GM18517 (cell line): Measurements from ENCODE around the gene MAP3K9.

ENCODE experiments used
- ATAC-seq: cut with Tn5 transposase; IDR thresholded peaks from one replicate; pipeline ENCODE4 v1.9.1; 2021; ENCODE audit warnings: mild to moderate bottlenecking, moderate library complexity; ENCODE audit not compliant: unreplicated experiment

MAP3K9 gene

DNA sequence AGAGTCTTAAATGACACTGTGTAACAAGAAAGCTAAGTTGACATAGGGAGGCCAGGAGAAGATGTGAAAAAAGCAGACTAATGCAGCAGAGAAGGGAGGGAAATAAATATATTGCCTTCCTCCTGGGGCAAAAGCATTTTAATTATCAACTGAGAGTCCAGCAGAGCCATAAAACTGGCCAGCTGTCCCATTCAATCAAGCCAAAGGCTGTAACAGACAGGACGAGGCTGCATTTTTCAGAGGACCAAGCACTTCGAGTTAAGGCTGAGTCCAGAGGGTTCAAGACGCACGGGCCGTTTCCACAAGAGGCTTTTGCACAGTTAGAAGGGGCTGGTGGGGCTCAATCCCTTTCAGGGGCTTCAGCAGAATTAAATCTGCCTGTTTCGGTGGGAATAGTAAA lies 20.4 kb downstream of the MAP3K9 start:
- no peak for ATAC-seq

DNA sequence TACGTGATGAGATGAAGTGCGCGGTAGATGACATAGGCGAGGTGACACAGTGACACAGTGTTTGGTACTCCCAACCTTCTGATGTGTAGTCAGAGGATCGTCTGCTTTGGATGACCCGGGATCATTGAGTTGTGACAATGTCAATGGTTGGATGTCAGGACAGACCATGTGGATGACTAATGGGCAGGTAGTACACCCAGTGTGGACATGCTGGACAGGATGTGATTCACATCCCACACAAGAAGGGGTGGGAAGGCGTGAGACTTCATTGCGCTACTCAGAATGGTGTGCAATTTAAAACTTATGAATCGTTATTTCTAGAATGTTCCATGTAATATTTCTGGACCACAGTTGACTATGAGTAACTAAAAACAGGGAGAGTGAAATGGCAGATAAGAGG lies 23.8 kb downstream of the MAP3K9 start:
- ATAC-seq: no peak

DNA sequence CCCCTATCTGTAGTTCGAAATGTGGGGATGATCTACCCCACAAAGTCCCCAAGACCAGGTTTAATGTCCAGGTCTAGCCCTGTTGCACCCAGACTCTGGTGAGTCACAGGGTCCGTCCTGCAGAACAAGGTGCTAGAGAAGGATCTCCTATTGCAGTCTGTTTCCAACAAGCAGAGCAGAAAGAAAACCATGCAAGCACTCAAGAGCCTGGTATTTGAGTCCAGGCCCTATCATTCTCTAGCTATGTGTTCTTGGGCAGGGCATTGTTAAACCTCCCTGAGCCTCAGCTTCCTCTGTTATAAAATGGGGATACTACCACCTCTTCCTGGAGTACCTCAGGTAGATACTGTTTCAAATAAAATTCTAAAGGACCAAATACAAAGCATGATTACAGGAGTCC lies 24.4 kb downstream of the MAP3K9 start:
- ATAC-seq: no peak

DNA sequence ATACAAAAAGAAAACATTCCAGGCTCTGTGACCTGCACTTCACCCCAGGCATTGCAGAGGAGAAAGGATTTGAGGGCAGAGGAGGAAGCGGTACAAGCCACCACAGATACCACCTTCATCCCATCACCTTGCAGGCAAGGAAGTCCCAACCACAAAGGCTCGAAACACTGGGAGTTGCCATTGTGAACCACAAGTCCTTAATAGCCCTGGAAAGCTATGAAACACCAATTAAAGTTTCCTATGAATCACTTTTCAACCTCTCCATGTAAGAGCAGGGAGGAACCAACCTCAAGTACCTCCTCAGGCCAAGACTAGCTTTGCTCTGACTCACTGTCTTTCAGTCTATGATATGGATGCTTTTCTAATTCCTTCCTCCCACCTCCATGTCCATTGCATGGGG lies 27.0 kb downstream of the MAP3K9 start:
- no peak for ATAC-seq

DNA sequence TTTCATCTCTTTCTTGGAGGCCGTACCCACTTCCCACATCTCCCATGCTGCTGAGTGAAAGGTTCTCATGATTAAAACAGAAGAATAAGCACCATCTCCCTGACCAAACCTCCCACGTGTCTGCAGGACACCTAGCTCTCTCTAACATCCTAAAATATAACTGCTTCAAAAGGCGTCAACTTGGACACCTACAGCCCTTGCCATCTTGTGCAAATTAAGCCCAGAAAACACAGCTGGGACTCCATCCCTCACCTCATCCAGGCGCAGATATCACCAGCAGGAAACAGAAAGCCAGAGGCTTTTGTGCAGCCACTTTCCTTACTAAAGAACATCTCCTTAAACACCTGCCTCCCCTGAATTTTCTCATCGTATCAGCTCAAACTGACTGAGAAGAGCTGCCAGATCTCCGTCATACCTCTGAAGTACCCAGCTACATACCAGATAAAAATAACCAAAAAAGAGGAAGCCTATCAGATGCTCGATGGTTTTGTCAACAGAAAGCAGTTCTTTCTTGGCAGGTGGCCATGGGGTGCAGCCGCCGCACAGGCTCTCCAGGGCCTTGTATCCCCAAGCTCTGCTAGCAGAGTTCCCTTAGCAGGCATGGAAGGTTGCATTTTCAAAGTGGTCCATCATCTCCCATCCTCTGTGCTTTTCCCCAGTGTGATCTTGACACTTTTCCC lies 28.8 kb downstream of the MAP3K9 start:
- no peak for ATAC-seq

DNA sequence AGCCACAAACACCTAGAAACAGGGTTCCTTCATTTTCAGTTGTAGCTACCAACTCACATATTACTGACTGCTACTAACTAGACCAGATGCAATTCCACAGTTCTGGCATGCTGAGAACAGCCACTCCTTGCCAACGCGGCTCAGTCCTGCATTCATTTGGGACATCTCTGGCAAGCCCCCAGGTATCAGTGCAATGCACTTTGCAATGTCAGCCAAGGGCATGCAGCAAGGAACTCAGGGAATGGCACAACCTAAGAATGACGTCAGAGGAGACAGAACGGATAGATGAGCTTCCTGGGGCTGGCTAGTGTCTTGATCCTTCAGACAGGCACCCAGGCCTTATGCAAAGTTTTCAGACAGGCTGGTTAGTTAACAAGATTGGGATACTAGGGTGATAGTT lies 29.6 kb downstream of the MAP3K9 start:
- ATAC-seq: no peak

DNA sequence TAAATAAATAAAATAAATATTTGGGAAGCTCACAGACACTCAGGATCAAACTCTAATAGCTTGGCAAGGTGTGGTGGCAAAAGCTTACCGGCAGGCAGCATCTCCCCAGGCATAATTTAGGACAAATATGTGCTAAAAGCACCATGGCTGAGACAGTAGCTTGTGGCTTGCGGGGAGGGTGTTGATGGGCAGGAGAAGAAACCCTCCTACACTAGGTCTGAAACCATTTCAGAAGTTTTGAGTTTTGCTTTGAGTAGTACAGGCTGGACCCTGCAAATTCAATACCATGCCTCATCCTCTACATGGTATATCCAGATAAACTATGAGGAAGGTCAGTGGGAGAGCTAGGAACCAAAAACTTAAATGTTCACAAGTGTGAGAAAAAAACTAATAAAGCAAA lies 33.1 kb downstream of the MAP3K9 start:
- peak; percentile 62 for ATAC-seq

DNA sequence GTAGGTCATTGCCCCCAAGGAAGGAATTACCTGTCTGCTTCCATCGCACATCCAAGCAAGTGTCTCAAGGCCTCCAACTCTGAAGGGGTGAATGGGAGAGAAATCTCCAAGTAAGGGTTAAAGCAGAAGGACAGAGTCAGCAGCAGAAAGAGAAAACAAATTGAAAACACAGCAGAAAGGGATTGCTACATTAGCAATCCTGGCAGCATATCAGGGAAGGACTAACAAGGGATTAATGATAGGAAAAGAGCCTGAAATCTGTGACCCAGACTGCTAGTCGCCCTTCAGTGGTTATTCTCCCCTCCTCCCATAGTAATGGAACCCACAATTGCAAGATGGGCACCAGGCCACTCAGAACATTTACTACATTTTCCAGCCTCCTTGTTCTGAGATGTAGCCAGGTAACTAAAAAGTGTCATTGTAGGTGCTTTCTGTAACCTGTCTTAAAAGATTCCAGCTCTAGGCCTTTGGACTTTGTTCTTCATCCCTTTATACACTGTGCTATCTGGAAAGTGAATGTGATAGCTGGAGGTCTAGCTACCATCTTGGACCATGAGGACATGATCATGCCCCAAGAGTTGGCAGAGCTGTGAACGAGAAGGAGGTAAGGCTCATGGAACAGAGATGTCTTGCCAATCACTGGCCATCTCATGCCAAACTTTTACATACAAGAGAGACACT lies 36.0 kb downstream of the MAP3K9 start:
- ATAC-seq: no peak

DNA sequence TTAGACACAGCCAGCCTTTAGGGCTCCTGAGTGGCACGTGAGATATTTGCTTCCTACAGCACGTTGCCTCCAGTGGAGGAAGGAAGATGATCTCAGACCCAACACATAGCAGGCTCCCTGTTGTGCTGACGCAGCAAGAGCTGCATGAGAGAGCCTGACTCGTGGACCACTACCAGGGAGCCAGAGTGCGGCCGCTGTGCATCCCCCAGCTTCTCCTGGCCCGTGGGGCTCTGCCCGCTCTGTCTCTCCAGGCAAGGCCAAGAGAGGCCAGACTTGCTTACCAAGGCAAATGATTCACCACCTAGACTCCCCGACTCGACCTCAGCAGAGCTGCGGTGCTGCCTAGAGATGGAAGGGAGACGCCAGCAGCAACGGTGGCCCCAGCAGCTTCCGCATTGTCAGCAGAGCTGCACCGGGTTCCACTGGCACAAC lies 37.5 kb downstream of the MAP3K9 start:
- no peak for ATAC-seq

DNA sequence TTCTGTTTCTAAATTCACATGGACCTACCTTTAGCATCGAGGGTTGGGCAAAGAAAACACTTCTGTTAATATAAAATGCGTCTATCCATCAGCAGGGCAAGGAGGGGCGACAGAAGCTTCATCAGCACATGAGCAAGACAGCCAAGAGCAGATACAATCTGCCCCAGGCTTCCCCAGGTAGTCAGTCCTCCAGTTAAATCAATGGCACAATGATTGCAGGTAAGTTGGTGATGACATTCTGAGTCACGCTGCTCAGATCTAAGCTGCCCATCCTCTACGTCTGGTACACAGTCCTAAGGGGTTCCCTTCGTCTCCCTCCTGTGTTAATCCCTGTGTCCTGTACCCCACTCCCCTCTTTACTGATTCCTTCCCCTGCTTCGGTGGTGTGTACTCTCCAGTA lies 38.8 kb downstream of the MAP3K9 start:
- no peak for ATAC-seq

DNA sequence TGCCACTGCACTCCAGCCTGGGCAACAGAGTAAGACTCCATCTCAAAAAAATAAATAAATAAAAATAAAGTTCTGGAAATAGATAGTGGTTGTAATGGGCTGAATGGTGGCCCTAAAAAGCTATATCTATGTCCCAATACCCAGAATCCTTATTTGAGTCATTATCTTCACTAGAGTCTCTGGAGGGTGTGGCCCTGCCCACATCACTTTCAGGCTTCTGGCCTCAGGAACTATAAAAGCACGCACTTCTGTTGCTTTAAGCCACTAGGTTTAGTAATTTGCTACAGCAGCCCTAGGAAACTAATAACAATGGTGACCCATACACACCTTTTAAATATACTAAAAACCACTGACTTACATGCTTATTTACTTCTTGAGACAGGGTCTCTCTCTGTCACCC lies 49.9 kb downstream of the MAP3K9 start:
- ATAC-seq: no peak

DNA sequence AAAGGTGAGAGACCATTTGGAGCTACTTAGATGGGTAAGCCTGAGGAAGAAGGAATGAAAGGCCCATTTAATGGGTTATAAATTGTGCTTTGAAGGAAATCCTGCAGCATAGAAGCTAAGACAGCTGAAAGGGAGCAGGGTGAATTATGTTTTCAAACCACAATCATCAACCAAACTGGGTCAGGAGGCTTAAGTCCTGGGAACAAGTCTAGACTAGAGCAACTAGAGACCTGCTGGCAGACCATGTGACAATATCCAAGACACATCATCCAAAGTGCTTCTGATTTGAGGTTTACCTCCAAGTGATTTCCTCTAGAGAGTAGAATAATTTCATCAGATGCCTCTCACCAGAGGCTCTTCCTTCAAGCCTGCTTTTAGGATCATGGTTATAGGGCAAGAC lies 53.7 kb downstream of the MAP3K9 start:
- no peak for ATAC-seq

DNA sequence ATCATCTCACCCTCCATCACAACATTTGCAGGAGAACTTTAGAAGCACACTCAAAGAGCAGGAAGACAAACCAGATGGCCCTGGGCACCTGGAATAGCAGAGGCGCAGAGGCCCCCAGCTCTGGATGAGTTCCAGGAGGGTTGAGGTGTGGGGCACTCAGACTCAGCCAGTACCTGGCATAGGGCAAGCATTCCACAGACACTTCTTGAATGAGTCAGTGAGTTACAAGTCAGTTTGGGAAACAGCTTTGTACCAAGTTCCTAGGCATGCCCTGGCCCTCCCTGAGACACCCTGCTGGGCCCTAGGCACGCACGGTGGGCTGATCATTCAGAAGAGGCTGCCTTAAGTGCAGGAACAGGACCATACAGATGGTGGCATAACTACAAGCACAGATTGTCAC lies 54.3 kb downstream of the MAP3K9 start:
- ATAC-seq: no peak

DNA sequence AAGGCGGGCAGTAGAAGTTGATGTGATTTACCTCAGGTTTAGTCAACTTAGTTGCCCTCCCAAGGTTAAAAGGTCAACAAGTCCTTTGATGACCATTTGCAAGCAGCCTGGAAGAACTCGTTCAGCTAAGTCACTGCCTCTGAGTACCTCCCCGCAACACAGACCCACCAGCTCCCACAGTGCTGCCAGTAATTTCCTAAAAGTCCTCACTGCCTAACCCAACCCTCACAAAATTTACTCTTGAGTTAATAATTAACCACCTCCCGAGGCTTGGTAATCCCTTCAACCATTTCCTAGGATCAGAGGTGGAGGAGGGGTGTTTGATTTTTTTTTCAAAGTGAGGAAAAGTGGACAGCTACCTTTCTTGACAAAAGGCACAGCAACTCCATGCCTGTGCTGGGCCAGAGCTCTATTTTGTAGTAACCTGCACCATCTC lies 55.8 kb downstream of the MAP3K9 start:
- ATAC-seq: no peak

DNA sequence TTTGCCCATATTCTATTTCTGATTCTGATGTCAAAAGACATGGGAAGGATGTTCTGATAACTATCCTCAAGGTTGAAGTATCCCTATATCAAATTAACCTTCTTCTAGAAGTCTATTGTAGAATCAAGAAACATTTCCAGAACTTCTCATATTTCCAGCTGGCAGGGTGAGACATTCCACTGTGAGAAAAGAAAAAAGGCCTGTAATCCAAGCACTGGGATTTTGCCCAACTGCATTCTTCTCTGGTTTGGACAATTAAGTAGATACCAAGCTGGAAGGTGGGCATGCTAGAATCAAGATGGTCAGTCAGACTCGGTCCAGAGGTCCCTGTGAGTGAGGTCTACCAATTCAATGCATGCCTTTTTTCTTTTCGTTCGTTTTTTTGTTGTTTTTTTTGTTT lies 60.9 kb downstream of the MAP3K9 start:
- no peak for ATAC-seq

DNA sequence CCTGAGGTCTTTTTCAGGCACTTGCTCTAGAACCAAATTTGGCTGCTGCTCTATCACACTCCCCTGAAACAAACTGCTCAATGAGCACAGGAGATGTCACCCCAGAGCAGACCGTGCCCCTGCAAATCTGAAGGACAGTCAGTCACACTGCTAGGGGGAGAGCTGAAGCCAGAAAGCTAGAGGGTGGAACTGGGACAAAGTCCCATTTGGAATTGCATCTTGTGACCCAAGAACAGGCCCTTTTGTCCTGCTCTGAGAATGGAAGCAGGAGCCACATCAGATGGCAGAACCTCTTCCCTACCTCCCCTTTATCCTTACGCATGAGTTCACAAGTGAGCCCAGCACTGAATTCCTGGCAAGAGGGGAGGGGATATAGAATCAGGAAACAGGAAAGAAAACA lies 64.7 kb downstream of the MAP3K9 start:
- ATAC-seq: no peak

DNA sequence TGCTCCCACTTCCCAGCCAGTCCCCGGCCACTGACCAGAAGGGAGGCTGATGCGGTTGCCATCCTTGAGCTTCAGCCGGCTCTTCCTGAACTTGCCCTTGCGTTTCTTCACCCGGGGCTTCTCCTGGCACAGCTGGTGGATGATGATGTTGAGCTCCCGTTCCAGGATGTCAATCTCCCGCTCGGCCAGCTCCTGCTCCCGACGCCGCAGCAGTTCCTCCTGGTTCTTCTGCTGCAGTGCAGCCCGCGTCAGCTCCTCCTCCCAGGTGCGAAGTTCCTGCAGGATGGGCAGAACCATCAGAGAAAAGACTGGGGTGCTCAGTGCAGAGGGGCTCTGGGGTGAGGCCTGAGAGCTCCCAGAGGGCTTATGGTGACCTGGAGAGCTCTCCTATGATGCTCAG lies 67.0 kb downstream of the MAP3K9 start:
- no peak for ATAC-seq

DNA sequence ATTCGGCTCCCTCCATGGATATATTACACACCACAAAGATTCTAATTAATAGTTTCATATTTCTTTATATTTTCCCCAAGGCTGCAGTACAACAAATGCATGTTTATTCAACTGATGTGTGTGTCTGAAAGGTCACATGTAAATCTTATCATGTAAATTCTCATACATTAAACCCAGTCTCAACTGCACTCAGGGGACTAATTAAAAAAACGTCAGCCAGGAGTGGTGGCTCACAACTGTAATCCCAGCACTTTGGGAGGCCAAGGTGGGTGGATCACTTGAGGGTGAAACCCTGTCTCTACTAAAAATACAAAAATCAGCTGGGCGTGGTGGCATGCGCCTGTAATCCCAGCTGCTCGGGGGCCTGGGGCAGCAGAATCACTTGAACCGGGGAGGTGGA lies 67.8 kb downstream of the MAP3K9 start:
- ATAC-seq: no peak

DNA sequence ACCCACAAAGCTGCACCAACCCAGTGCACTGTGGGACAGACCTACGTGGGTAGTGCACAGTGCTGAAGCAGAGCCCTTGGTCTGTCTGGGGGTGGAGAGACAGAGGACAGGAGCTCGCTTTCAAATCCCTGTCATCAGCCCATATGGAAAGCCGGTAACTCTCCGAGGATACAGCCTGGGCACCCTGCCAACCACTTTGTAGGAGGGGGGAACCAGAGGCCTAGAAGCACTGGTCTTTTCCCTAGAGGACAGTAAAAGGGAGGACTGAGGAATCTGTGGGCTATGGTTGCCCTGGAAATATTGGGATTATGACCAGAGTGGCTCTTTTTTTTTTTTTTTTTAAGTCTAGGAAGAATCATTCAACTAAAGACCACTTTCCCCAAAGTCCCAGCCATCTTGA lies 74.3 kb downstream of the MAP3K9 start:
- no peak for ATAC-seq

DNA sequence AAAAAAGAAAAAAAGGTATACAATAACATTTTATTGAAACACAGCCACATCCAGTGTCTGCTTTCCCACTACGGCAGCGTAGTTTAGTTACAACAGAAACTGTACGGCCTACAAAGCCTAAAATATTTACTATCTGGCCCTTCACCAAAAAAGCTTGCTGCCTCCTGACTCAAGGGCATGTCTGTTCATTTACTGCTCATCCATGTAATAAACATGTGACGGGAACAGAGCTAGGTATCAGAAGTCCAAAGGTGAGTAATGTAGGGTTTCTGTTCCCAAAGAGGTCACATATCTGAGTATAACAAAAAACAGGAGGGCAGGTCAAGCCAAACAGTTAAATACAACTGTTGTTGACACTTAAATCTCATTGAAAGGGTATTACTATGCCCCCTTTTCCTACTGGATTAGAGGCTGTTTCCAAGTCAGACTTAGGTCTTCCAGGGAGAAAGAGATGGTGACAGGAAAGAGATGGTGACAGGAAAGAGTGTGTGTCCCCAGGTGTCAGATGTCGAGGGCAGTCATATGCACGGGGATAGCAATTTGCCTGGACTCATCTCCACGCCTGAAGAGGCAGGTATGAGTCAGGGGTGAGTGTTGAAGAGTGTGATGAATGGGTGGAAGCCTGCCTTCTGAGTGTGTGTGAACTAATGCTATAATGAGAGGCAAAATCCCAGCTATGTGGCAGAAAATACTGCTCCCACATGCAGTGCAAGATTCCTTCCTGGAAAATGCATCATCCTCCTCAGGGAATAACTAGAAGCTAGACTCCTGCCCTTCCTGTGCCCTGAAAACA lies 77.7 kb downstream of the MAP3K9 start:
- no peak for ATAC-seq

DNA sequence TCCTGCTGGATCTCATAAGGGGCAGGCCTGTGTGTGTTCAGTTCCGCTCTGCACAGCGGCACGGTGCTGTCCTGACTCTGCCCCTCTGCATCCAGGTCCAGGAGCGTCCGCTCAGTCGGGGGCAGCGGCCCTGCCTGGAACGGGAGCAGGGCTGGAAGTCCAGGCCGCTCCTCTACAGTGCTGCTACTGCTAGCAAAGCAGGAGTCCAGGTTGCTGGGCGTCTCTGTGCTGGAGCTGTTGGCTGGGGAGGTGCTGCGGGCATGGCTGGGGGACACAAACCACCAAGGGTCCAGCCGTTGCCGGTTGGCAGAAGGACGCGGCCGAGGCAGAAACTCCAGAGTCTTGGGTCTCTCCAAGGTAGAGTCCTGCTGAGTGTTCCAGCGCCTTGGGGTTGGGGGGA lies 78.9 kb downstream of the MAP3K9 start:
- ATAC-seq: no peak
